ENCODE results near the gene DNAI1.
"Not testable (repeated sequence)": the region's sequence is repeated elsewhere in the genome, so short reads cannot be mapped to it uniquely, and the experiment has no call there.

Gene DNAI1

GRCh38 chr9:34458013-34458958 lies at the start of gene DNAI1, which contains the start of gene FAM219A:
Gene DNAI1, plus strand, starts transcription at chr9:34458805. Its CDS starts 201 bp downstream, at chr9:34459006.
Gene FAM219A, minus strand, starts transcription at chr9:34458570. Its CDS starts 307 bp downstream, at chr9:34458263.
- peak; percentile 99 for DNase-seq

- no peak for DNase-seq
Measured at GRCh38 chr9:34409154-34409553, 49.5 kb upstream of the DNAI1 start.

GRCh38 chr9:34412336-34412735 lies 46.3 kb upstream of the DNAI1 start:
- no peak for DNase-seq

- no peak for DNase-seq
Measured at GRCh38 chr9:34413231-34413852, 45.3 kb upstream of the DNAI1 start.

- no peak for DNase-seq
Measured at GRCh38 chr9:34417734-34418133, 40.9 kb upstream of the DNAI1 start.

- no peak for DNase-seq
Measured at GRCh38 chr9:34419716-34420504, 38.7 kb upstream of the DNAI1 start.

- no peak for DNase-seq
Measured at GRCh38 chr9:34426347-34427074, 32.1 kb upstream of the DNAI1 start.

- no peak for DNase-seq
Measured at GRCh38 chr9:34428325-34428958, 30.2 kb upstream of the DNAI1 start.

GRCh38 chr9:34430843-34431437 lies 27.7 kb upstream of the DNAI1 start:
- DNase-seq, result no peak

- no peak for DNase-seq
Measured at GRCh38 chr9:34431667-34432066, 26.9 kb upstream of the DNAI1 start.

GRCh38 chr9:34437006-34437925 lies 21.3 kb upstream of the DNAI1 start:
- peak; percentile 87 for DNase-seq

- DNase-seq, result not testable (repeated sequence)
Measured at GRCh38 chr9:34437926-34438307, 20.7 kb upstream of the DNAI1 start.

- DNase-seq, result not testable (repeated sequence)
Measured at GRCh38 chr9:34438465-34438864, 20.1 kb upstream of the DNAI1 start.

- DNase-seq, result no peak
Measured at GRCh38 chr9:34440017-34440416, 18.6 kb upstream of the DNAI1 start.

- no peak for DNase-seq
Measured at GRCh38 chr9:34442770-34443169, 15.8 kb upstream of the DNAI1 start.

GRCh38 chr9:34443533-34443932 lies 15.1 kb upstream of the DNAI1 start:
- no peak for DNase-seq

- DNase-seq, result no peak
Measured at GRCh38 chr9:34443976-34444375, 14.6 kb upstream of the DNAI1 start.

- DNase-seq, result no peak
Measured at GRCh38 chr9:34446468-34446891, 12.1 kb upstream of the DNAI1 start.

- DNase-seq, result no peak
Measured at GRCh38 chr9:34446951-34447350, 11.7 kb upstream of the DNAI1 start.

- DNase-seq, result no peak
Measured at GRCh38 chr9:34450644-34451043, 8.0 kb upstream of the DNAI1 start.

Measured in NCI-H748 treated with DMSO at 0.1 percent for 48 hours (cell line).